KMS-11 (cell line): ENCODE data around the gene LRIT2.

Experiments
- H2AFZ ChIP-seq: fragments of 200-600 bp; sonication (generic); 2 replicates; pipeline ENCODE4 v1.6.1; 2016; ENCODE audit warnings: antibody characterized with exemption, mixed run types, low read depth
- H3K27ac ChIP-seq: fragments of 200-600 bp; sonication (generic); 2 replicates; pipeline ENCODE4 v1.6.1; 2016; ENCODE audit warnings: mild to moderate bottlenecking, mixed run types
- H3K27me3 ChIP-seq: fragments of 200-600 bp; sonication (generic); 2 replicates; pipeline ENCODE4 v1.6.1; 2017; ENCODE audit warnings: mild to moderate bottlenecking, low read depth, mixed run types, moderate library complexity; ENCODE audit not compliant: insufficient read depth
- H3K36me3 ChIP-seq: fragments of 200-600 bp; sonication (generic); 2 replicates; pipeline ENCODE4 v1.6.1; 2017; ENCODE audit warnings: mild to moderate bottlenecking, mixed run types; ENCODE audit not compliant: insufficient read depth
- H3K4me1 ChIP-seq: fragments of 200-600 bp; sonication (generic); 2 replicates; pipeline ENCODE4 v1.6.1; 2016; ENCODE audit warnings: mild to moderate bottlenecking, low read depth, mixed run types; ENCODE audit not compliant: poor library complexity, severe bottlenecking
- H3K4me2 ChIP-seq: fragments of 200-600 bp; sonication (generic); 2 replicates; pipeline ENCODE4 v1.7.0; 2016; ENCODE audit warnings: mild to moderate bottlenecking, mixed run types
- H3K4me3 ChIP-seq: fragments of 200-600 bp; sonication (generic); IDR thresholded peaks from 2 replicates; pipeline ENCODE4 v1.6.1; 2017; ENCODE audit warnings: low read depth, low read length, mixed read lengths; ENCODE audit not compliant: insufficient read depth
- H3K79me2 ChIP-seq: fragments of 200-600 bp; sonication (generic); 2 replicates; pipeline ENCODE4 v1.6.1; 2016; ENCODE audit warnings: low read depth, mixed run types; ENCODE audit not compliant: insufficient read depth
- H3K9ac ChIP-seq: fragments of 200-600 bp; sonication (generic); 2 replicates; pipeline ENCODE4 v1.6.1; 2016; ENCODE audit warnings: mild to moderate bottlenecking, mixed run types
- H4K20me1 ChIP-seq: fragments of 200-600 bp; sonication (generic); 2 replicates; pipeline ENCODE4 v1.6.1; 2016; ENCODE audit warnings: mild to moderate bottlenecking, mixed run types; ENCODE audit not compliant: insufficient read depth
- CTCF ChIP-seq: fragments of 200-600 bp; sonication (generic); conservative IDR thresholded peaks from 2 replicates; pipeline ENCODE4 v1.6.1; 2017; ENCODE audit warnings: low read depth, mild to moderate bottlenecking, antibody characterized with exemption, low read length, moderate library complexity, mixed read lengths

The LRIT2 gene

GRCh38 chr10:84267503-84268126, 42.3 kb upstream of the LRIT2 start:
- Histone ChIP-seq H3K36me3 (no peaks in the 10 kb centered on the region), H2AFZ (no peak overlapping the region), H3K4me3 (no peak overlapping the region), H3K4me2 (no peak overlapping the region), H3K9ac (no peak overlapping the region), H3K79me2 (no peaks in the 10 kb centered on the region), H3K27me3 (no peaks in the 10 kb centered on the region), H4K20me1 (no peaks in the 10 kb centered on the region), H3K4me1 (no peaks in the 10 kb centered on the region), H3K27ac (no peak overlapping the region)
- TF ChIP-seq CTCF = peak; percentile 60

- no peaks in the 10 kb centered on the region for H3K36me3 ChIP-seq
- H3K27me3 ChIP-seq = no peaks in the 10 kb centered on the region
- H3K4me1 ChIP-seq = no peaks in the 10 kb centered on the region
- no peak for TF ChIP-seq CTCF
- no peaks in the 10 kb centered on the region for H4K20me1 ChIP-seq
- H3K79me2 ChIP-seq = no peaks in the 10 kb centered on the region
- H2AFZ ChIP-seq = no peak overlapping the region
- no peak overlapping the region for H3K27ac ChIP-seq
- H3K9ac ChIP-seq = no peak overlapping the region
- no peak overlapping the region for H3K4me3 ChIP-seq
- no peak overlapping the region for H3K4me2 ChIP-seq
Measured at GRCh38 chr10:84265418-84265817, 40.1 kb upstream of the LRIT2 start.

GRCh38 chr10:84264611-84265141, 39.3 kb upstream of the LRIT2 start:
- no peaks in the 10 kb centered on the region for H3K36me3 ChIP-seq
- no peak overlapping the region for H2AFZ ChIP-seq
- H3K4me1 ChIP-seq = no peaks in the 10 kb centered on the region
- no peaks in the 10 kb centered on the region for H4K20me1 ChIP-seq
- H3K27ac ChIP-seq = no peak overlapping the region
- H3K9ac ChIP-seq = no peak overlapping the region
- H3K79me2 ChIP-seq = no peaks in the 10 kb centered on the region
- no peaks in the 10 kb centered on the region for H3K27me3 ChIP-seq
- TF ChIP-seq CTCF = peak; percentile 92
- no peak overlapping the region for H3K4me2 ChIP-seq
- H3K4me3 ChIP-seq = no peak overlapping the region

- TF ChIP-seq CTCF = no peak
- H3K4me1 ChIP-seq = no peaks in the 10 kb centered on the region
- no peak overlapping the region for H3K27ac ChIP-seq
Measured at GRCh38 chr10:84263716-84264115, 38.4 kb upstream of the LRIT2 start.

More at GRCh38 chr10:84263716-84264115, 38.4 kb upstream of the LRIT2 start:
- Histone ChIP-seq H3K9ac (no peak overlapping the region), H3K27me3 (no peaks in the 10 kb centered on the region), H2AFZ (no peak overlapping the region), H3K79me2 (no peaks in the 10 kb centered on the region), H3K4me3 (no peak overlapping the region), H4K20me1 (no peaks in the 10 kb centered on the region), H3K4me2 (no peak overlapping the region), H3K36me3 (no peaks in the 10 kb centered on the region)
